ENCODE results near the gene WDR26. TPM values are rescaled to one million over a fixed set of nuclear protein-coding genes. Genes with fewer than 3 reads are reported as not detected.
A peak's percentile ranks its signal among the peaks of the same experiment; 100 is the strongest.
"Not testable (repeated sequence)": the region's sequence is repeated elsewhere in the genome, so short reads cannot be mapped to it uniquely, and the experiment has no call there.

WDR26 gene
- total RNA-seq, 1 experiment from 2014 or later: 41.2 TPM

DNA sequence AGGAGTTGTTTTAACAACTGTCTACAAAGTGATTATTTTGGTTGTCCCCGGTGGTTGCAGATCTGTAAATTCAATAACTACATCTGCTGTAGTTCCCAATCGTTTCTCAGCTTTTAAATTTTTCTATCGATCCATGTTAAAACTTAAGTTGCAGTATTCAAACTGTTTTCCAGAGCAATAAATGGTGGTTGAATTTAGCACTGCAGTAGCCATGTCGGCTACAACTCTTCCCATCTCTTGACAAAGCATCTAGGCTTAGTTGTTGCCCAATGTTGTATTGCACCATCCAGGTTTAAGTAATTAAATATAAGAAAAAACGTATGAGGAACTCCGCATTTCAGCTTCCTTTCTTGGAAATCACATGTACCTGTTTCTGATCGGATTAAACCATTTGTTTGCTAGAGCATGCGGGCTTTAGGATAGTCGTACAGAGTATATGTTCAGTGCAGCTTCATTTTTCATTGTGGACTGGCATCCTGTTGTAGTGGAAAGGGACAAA lies 76.9 kb downstream of the WDR26 start:
- no peaks in the 10 kb centered on the region; the same call in 1 of the 2 replicates for H3K36me3 ChIP-seq (replicated peaks; ENCODE audit: control insufficient read depth, insufficient read depth, low read length)
- H3K4me3 ChIP-seq (ENCODE audit: insufficient read depth, low read depth, low read length): peak overlapping the region; percentile 87
- DNase-seq: peak; percentile 22
- no peaks in the 10 kb centered on the region for H3K27me3 ChIP-seq (ENCODE audit: control insufficient read depth, insufficient read depth, low read length)

DNA sequence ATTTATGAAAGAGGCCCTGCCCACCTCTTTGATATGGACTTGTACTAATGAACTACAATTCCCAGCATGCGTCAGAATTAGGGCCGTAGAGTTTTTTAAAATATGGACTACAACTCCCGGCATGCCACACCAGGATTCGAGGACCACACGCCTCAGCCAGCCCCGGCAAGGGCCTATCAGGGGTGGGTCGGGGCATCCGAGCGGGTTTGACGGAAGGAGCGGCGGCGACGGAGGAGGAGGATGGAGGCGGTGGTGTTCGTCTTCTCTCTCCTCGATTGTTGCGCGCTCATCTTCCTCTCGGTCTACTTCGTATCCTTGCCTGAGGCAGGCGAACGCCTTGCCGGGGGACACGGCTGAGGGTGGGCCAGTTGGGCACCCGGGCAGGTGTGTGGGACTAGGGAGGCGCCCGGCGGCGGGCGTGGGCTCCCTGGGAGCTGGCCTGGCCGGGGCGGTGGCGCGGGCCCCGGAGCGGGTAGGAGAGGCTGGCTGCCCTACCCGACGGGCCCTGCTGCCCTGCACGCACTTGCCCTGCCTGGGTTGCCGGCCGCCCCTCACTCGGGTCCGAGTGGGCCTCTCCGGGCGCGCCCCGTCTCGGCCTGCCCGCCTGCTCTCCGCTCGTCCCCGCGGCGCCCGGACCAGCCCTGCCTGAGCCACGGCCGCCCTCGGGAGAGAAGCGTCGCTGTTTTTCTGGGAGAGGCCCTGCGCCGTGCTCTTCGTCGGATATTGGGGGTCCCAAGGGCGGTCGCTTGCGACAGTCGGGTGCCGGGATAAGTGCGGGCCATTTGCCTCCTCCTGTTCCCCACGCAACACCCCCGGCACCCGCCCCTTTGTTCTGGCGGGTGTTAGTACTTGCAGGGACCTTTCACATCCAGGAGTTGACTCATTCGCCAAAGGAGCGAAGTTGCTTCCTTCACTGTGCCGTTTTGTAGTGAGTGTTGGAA lies 77.6 kb downstream of the WDR26 start, which contains the start of gene CNIH4:
TSS of gene CNIH4 (plus strand) at position 195 of the 941 bp plus-strand sequence. CDS start at position 241, 46 bp downstream.
- Histone ChIP-seq H3K4me3 (ENCODE audit: insufficient read depth, low read depth, low read length) (peak within 1 kb of the TSS; percentile 87), H3K27me3 (ENCODE audit: control insufficient read depth, insufficient read depth, low read length) (no peaks in the 10 kb centered on the region), H3K36me3 (replicated peaks; ENCODE audit: control insufficient read depth, insufficient read depth, low read length) (no peaks in the 10 kb centered on the region; the same call in 1 of the 2 replicates)
- peak; percentile 95 for DNase-seq

DNA sequence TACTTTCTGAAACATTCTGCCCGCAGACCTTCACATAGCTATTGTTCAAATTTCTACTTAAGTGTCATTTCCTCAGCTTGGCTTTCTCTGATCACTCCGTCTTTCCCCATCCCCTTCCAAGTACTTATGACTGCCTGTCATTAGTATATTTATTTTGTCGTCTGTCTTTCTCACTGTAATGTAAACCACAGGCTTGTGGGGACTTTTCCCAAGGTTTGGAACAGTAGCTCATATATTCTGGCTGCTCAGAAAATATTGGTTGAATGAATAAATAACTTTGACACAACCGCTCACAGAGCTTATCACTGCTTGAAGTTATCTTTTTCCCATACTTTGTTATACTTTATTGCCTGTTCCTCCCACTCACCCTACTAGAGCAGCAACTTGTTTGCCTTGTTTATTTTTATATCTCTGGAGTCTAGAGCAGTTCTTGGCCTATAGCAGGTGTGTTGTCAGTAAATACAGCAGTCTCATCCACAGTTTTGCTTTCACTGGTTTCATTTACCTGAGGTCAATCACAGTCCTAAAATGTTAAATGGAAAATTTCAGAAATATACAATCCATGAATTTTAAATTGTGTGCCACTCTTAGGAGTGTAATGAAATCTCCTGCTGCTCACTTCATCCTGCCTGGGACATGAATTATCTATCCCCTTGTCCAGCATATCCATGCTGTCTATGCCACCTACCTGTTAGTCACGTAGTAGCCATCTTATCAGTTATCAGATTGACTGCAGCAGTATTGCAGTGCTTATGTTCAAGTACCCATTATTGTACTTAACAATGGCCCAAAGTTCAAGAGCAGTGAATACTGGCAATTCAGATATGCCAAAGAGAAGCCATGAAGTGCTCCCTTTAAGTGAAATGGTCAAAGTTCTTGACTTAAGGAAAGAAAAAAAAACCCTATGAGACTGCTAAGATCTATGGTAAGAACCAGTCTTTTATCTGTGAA lies 80.3 kb downstream of the WDR26 start:
- H3K36me3 ChIP-seq (replicated peaks; ENCODE audit: control insufficient read depth, insufficient read depth, low read length): no peaks in the 10 kb centered on the region
- DNase-seq: no peak
- no peak overlapping the region for H3K4me3 ChIP-seq (ENCODE audit: insufficient read depth, low read depth, low read length)
- H3K27me3 ChIP-seq (ENCODE audit: control insufficient read depth, insufficient read depth, low read length): no peaks in the 10 kb centered on the region

DNA sequence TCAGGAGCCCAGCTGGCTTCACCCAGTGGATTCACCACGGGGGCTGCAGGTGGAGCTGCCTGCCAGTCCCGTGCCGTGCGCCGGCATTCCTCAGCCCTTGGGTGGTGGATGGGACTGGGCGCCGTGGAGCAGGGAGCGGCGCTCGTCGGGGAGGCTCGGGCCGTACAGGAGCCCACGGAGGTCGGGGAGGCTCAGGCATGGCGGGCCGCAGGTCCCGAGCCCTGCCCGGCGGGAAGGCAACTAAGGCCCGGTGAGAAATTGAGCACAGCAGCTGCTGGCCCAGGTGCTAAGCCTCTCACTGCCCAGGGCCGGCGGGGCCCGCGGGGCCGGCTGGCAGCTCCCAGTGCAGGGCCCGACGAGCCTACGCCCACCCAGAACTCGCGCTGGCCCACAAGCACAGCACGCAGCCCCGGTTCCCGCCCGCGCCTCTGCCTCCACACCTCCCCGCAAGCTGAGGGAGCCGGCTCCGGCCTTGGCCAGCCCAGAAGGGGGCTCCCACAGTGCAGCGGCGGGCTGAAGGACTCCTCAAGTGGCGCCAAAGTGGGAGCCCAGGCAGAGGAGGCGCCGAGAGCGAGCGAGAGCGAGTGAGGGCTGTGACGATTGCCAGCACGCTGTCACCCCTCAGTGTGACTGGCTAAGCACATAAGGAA lies 82.0 kb downstream of the WDR26 start:
- DNase-seq; H3K4me3 ChIP-seq (ENCODE audit: insufficient read depth, low read depth, low read length); H3K27me3 ChIP-seq (ENCODE audit: control insufficient read depth, insufficient read depth, low read length); H3K36me3 ChIP-seq (replicated peaks; ENCODE audit: control insufficient read depth, insufficient read depth, low read length): not testable (repeated sequence)

DNA sequence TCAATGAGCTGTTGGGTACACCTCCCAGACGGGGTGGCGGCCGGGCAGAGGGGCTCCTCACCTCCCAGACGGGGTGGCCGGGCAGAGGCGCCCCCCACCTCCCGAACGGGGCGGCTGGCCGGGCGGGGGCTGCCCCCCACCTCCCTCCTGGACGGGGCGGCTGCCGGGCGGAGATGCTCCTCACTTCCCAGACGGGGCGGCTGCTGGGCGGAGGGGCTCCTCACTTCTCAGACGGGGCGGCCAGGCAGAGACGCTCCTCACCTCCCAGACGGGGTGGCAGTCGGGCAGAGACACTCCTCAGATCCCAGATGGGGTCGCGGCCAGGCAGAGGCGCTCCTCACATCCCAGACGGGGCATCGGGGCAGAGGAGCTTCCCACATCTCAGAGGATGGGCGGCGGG lies 84.9 kb downstream of the WDR26 start:
- not testable (repeated sequence) for H3K4me3 ChIP-seq (ENCODE audit: insufficient read depth, low read depth, low read length); DNase-seq; H3K36me3 ChIP-seq (replicated peaks; ENCODE audit: control insufficient read depth, insufficient read depth, low read length); H3K27me3 ChIP-seq (ENCODE audit: control insufficient read depth, insufficient read depth, low read length)

DNA sequence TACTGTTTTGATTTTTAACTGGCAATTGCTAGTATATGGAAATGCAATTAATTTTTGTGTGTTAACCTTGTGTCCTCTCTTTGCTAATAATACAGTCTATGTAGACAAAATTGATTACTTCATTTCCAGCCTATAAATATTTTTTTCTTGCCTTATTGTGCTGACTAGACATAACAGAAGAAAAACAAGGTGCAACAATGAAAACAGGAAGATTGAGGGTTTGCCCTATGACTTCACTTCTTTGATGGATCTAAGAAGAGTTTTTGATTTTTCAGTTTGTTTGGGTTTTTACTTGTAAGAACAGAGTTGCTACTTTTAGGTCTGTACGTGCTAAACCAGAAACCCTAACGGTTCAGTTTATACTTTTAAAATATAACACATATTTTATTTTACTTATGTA lies 86.5 kb downstream of the WDR26 start:
- Histone ChIP-seq H3K4me3 (ENCODE audit: insufficient read depth, low read depth, low read length) (no peak overlapping the region), H3K27me3 (ENCODE audit: control insufficient read depth, insufficient read depth, low read length) (no peaks in the 10 kb centered on the region), H3K36me3 (replicated peaks; ENCODE audit: control insufficient read depth, insufficient read depth, low read length) (no peaks in the 10 kb centered on the region)
- DNase-seq: no peak

DNA sequence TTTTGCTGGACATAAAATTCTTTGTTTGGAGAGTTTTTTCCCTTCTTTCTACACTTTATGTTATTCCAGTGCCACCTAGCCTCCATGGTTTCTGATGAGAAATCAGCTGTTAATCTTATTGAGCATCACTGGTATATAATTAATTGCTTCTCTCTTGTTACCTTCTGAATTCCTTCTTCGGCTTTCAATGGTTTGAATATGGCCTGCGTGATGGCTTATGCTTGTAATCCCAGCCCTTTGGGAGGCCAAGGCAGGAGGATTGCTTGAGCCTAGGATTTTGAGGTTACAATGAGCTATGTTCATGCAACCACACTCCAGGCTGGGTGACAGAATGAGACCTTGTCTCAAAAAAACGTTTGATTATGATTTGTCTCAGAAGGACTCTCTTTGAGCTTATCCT lies 90.9 kb downstream of the WDR26 start:
- no peaks in the 10 kb centered on the region for H3K27me3 ChIP-seq (ENCODE audit: control insufficient read depth, insufficient read depth, low read length)
- no peaks in the 10 kb centered on the region for H3K36me3 ChIP-seq (replicated peaks; ENCODE audit: control insufficient read depth, insufficient read depth, low read length)
- DNase-seq: no peak
- no peak overlapping the region for H3K4me3 ChIP-seq (ENCODE audit: insufficient read depth, low read depth, low read length)

DNA sequence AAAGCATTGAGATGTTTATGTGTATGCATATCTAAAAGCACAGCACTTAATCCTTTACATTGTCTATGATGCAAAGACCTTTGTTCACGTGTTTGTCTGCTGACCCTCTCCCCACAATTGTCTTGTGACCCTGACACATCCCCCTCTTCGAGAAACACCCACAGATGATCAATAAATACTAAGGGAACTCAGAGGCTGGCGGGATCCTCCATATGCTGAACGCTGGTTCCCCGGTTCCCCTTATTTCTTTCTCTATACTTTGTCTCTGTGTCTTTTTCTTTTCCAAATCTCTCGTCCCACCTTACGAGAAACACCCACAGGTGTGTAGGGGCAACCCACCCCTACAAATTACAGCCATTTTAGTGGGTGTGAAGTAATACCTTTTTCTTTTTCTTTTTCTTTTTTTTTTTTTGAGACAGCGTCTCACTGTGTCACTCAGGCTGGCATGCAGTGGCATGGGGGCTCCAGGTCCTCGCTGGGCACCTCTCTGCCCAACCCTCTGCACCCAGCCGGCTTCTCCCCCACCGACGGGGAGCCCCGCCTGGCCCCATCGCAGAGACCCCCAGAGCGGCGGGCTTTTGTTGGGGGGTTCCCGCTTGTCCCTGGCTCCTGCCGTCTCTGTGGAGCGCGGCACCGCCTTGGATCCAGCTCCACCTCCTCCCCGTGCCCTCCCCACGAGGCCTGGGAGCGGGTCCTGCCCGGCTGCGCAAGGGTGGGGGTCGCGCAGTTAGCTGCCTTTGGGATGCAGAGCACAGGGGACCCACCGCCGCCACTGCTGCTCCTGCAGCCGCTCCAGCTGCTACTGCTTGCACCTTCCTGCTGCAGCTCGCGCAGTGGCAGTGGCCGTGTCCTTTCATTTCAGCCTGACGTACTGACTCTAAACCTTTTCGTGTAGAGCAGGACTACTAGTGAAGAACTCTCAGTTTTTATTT lies 93.9 kb downstream of the WDR26 start:
- peak; percentile 81 for DNase-seq
- H3K36me3 ChIP-seq (replicated peaks; ENCODE audit: control insufficient read depth, insufficient read depth, low read length); H3K27me3 ChIP-seq (ENCODE audit: control insufficient read depth, insufficient read depth, low read length): not testable (repeated sequence)
- H3K4me3 ChIP-seq (ENCODE audit: insufficient read depth, low read depth, low read length): peak overlapping the region; percentile 42

DNA sequence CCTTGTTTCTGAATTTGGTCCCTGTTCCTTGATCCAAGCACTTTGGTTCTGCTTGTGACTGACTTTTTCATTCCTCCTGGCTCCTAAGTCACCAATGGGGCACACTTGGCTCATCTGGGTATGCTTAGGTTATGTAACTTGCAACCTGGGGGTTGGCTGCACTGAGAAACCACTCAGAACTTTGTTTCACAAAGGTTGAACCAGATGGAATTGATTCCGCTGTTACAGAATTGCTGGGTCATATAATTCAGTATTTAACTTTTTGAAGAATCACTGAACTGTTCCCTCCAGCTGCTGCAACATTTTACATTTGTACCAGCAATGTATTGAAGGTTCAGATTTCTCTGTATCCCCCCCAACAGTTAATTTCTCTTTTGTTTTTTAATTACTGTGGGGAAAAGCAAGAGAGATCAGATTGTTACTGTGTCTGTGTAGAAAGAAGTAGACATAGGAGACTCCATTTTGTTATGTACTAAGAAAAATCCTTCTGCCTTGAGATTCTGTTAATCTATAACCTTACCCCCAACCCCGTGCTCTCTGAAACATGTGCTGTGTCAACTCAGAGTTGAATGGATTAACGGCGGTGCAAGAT lies 95.1 kb downstream of the WDR26 start:
- H3K4me3 ChIP-seq (ENCODE audit: insufficient read depth, low read depth, low read length): no peak overlapping the region
- DNase-seq: no peak

DNA sequence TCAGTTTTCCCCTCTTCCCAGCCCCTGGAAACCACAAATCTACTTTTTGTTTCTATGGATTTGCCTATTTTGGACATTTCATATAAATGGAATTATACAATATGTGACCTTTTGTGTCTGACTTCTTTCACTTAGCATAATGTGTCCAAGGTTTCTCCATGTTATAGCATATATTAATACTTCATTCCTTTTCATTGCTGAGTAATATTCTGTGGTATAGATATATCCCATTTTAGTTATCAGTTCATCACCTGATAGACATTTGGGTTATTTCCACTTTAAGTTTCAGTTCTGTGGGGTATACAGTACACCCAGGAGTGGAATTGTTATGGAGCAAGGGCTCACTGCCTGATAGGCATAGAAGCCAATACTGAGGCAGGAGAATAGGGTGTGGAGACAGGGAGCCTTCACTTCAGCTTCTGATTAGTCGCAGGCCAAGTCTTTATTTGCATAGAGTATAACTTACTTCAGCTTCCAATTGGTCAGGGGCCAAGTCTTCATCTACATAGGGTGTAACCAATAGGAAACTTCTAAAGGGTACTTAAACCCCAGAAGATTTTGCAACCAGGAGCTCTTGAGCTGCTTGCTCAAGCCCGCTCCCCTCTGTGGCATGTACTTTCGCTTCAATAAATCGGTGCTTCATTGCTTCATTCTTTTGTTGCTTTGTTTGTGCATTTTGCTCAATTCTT lies 96.3 kb downstream of the WDR26 start:
- no peaks in the 10 kb centered on the region for H3K27me3 ChIP-seq (ENCODE audit: control insufficient read depth, insufficient read depth, low read length)
- DNase-seq: no peak
- H3K36me3 ChIP-seq (replicated peaks; ENCODE audit: control insufficient read depth, insufficient read depth, low read length): no peaks in the 10 kb centered on the region
- H3K4me3 ChIP-seq (ENCODE audit: insufficient read depth, low read depth, low read length): no peak overlapping the region

More for the DNA sequence above, 95.1 kb downstream of the WDR26 start:
- no peaks in the 10 kb centered on the region for H3K36me3 ChIP-seq (replicated peaks; ENCODE audit: control insufficient read depth, insufficient read depth, low read length)
- no peaks in the 10 kb centered on the region for H3K27me3 ChIP-seq (ENCODE audit: control insufficient read depth, insufficient read depth, low read length)
